ENCODE measurements around the gene KDM3B.

Gene KDM3B

GRCh38 chr5:138476918-138477317 lies 124.4 kb downstream of the KDM3B start:
- no peak overlapping the region for H3K4me3 ChIP-seq (ENCODE audit: low read depth in 1 of 2, low read length in 2 of 2)
- H3K4me1 ChIP-seq (ENCODE audit: insufficient read depth, low read length): no peaks in the 10 kb centered on the region
- H3K36me3 ChIP-seq (ENCODE audit: insufficient read depth, low read length): no peaks in the 10 kb centered on the region
- H3K27ac ChIP-seq (ENCODE audit: low read depth, low read length): no peak overlapping the region
- H3K27me3 ChIP-seq (ENCODE audit: control insufficient read depth in 1 of 2, insufficient read depth in 2 of 2, low read length in 2 of 2): no peaks in the 10 kb centered on the region
- no peak overlapping the region for H3K9ac ChIP-seq (ENCODE audit: low read length)
- H3K9me3 ChIP-seq (ENCODE audit: low read length): no peaks in the 10 kb centered on the region

GRCh38 chr5:138482638-138483037 lies 130.2 kb downstream of the KDM3B start:
- Histone ChIP-seq H3K27ac (ENCODE audit: low read depth, low read length) (no peak overlapping the region), H3K9ac (ENCODE audit: low read length) (no peak overlapping the region), H3K9me3 (ENCODE audit: low read length) (no peaks in the 10 kb centered on the region)

More at GRCh38 chr5:138482638-138483037, 130.2 kb downstream of the KDM3B start:
- Histone ChIP-seq H3K4me3 (ENCODE audit: low read depth in 1 of 2, low read length in 2 of 2) (no peak overlapping the region), H3K4me1 (ENCODE audit: insufficient read depth, low read length) (no peaks in the 10 kb centered on the region), H3K27me3 (ENCODE audit: control insufficient read depth in 1 of 2, insufficient read depth in 2 of 2, low read length in 2 of 2) (no peaks in the 10 kb centered on the region), H3K36me3 (ENCODE audit: insufficient read depth, low read length) (no peaks in the 10 kb centered on the region)
